Endothelial cell (in vitro differentiated cells): Measurements from ENCODE around the gene STAT1. TPM values are rescaled to one million over a fixed set of nuclear protein-coding genes. Genes with fewer than 3 reads are reported as not detected.

Experiments
- DNase-seq: peaks from one replicate; pipeline ENCODE4 v3.0.0; 2021; ENCODE audit warnings: low spot score
- H3K27ac Mint-ChIP-seq: one replicate; pipeline ENCODE4 v1.8.0; 2021; ENCODE audit warnings: mixed read lengths, inconsistent platforms; ENCODE audit not compliant: unreplicated experiment
- H3K27me3 Mint-ChIP-seq: one replicate; pipeline ENCODE4 v1.8.0; 2021; ENCODE audit warnings: mild to moderate bottlenecking, moderate library complexity, mixed read lengths, inconsistent platforms; ENCODE audit not compliant: unreplicated experiment
- H3K36me3 Mint-ChIP-seq: one replicate; pipeline ENCODE4 v1.8.0; 2021; ENCODE audit warnings: mild to moderate bottlenecking, low read depth, mixed read lengths, inconsistent platforms; ENCODE audit not compliant: unreplicated experiment
- H3K4me1 Mint-ChIP-seq: one replicate; pipeline ENCODE4 v1.8.0; 2021; ENCODE audit warnings: mild to moderate bottlenecking, mixed read lengths, inconsistent platforms; ENCODE audit not compliant: unreplicated experiment
- H3K4me3 Mint-ChIP-seq: one replicate; pipeline ENCODE4 v1.8.0; 2021; ENCODE audit warnings: mild to moderate bottlenecking, mixed read lengths, inconsistent platforms; ENCODE audit not compliant: unreplicated experiment
- H3K9me3 Mint-ChIP-seq: one replicate; pipeline ENCODE4 v1.8.0; 2021; ENCODE audit warnings: mixed read lengths, inconsistent platforms; ENCODE audit not compliant: unreplicated experiment
- total RNA-seq: library from RNA; stranded (reverse); fragmentation: NEBNext Ultra II Directional; extraction: Animal tissue kit (Norgen Biotek cat#: 25700); gene quantifications from one replicate; pipeline ENCODE4 v1.2.1, GENCODE V29; 2021; ENCODE audit not compliant: unreplicated experiment
- TF ChIP-seq, protein P1 (sequence below): fragments of 200-600 bp; sonication (generic); IDR thresholded peaks from one replicate; pipeline ENCODE4 v1.5.0; 2021; ENCODE audit warnings: antibody characterized with exemption; ENCODE audit not compliant: unreplicated experiment

STAT1 gene
- total RNA-seq, 1 donor from 2014 or later: 30.1 TPM

- Mint-ChIP-seq H3K9me3 (no peaks in the 10 kb centered on the region), H3K36me3 (no peaks in the 10 kb centered on the region), H3K27me3 (no peaks in the 10 kb centered on the region), H3K27ac (no peak overlapping the region), H3K4me3 (no peak overlapping the region), H3K4me1 (peaks cover 28% of the 10 kb centered on the region)
- DNase-seq: no peak
- TF ChIP-seq, protein P1, sequence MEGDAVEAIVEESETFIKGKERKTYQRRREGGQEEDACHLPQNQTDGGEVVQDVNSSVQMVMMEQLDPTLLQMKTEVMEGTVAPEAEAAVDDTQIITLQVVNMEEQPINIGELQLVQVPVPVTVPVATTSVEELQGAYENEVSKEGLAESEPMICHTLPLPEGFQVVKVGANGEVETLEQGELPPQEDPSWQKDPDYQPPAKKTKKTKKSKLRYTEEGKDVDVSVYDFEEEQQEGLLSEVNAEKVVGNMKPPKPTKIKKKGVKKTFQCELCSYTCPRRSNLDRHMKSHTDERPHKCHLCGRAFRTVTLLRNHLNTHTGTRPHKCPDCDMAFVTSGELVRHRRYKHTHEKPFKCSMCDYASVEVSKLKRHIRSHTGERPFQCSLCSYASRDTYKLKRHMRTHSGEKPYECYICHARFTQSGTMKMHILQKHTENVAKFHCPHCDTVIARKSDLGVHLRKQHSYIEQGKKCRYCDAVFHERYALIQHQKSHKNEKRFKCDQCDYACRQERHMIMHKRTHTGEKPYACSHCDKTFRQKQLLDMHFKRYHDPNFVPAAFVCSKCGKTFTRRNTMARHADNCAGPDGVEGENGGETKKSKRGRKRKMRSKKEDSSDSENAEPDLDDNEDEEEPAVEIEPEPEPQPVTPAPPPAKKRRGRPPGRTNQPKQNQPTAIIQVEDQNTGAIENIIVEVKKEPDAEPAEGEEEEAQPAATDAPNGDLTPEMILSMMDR: no peak
Measured at GRCh38 chr2:191053256-191053655, 39.3 kb upstream of the STAT1 start.

DNA sequence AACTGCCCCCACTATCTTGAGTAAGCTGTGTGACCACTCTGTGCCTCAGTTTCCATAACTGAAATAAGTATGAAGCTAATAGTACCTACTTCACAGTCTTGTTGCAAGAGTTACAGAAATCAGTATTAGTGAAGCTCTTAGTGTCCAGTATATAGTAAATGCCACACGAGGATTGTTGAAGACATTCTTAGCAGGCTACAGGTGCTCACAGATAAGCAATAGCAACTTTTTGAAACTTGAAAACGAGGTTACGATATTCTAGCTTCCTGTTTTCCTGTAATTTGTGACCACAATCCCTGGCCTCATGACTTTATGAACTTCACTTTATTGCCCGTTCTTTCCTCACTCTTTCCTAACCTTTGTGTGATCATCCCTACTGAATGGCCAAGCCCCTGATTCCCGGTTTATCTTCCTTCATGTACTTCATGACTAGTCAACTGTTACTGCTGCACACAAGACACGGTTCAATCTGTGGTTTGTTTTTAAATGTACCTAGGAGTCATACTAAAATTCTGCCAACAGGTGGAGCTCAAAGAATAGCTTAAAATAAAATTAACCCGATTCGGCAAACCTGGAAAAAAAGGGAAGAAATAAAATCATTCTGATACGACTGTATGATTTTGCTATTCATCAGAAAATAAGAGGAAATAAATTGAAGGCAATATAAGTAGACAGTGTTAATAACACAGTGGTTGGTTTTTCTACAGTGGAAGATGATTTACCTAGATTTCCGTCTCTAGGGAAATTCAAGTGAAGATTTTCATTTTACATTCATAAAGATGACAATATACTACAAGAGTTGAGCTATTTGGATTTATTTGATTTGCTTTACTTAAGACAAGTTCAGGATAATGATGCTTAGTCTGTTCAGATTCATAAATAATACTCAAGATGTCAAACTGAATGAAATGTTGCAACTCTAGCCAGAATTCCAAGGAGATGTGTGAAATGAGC lies 38.1 kb upstream of the STAT1 start:
- H3K4me3 Mint-ChIP-seq: no peak overlapping the region
- TF ChIP-seq, protein P1: peak; percentile 78
- H3K27me3 Mint-ChIP-seq: no peaks in the 10 kb centered on the region
- H3K9me3 Mint-ChIP-seq: no peaks in the 10 kb centered on the region
- no peaks in the 10 kb centered on the region for H3K36me3 Mint-ChIP-seq
- peaks cover 27% of the 10 kb centered on the region for H3K4me1 Mint-ChIP-seq
- peak; percentile 39 for DNase-seq
- H3K27ac Mint-ChIP-seq: no peak overlapping the region

DNA sequence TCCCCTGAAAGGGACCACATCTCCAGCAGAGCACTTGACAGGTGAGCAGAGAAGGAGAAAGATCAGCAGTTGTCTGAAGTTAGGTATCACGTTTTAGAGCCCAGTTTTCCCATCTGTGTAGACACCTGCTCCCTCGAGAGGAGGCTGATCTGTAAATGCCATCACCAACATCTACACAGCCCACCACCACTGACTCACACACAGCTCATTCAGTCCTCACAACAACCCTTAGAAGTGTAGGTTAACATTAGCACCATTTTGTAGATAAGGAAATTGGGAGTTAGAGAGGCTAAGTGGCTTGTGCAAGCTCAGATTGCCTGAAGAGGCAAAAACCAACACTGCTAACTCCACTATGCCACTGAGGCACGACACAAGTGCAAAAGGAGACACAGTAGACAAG lies 37.2 kb upstream of the STAT1 start:
- H3K27ac Mint-ChIP-seq: no peak overlapping the region
- H3K36me3 Mint-ChIP-seq: no peaks in the 10 kb centered on the region
- TF ChIP-seq, protein P1: no peak
- H3K4me1 Mint-ChIP-seq: peaks cover 25% of the 10 kb centered on the region
- no peak for DNase-seq
- H3K4me3 Mint-ChIP-seq: no peak overlapping the region
- no peaks in the 10 kb centered on the region for H3K9me3 Mint-ChIP-seq
- peaks cover 2% of the 10 kb centered on the region for H3K27me3 Mint-ChIP-seq

GRCh38 chr2:191050640-191050987 lies 36.6 kb upstream of the STAT1 start:
- no peak overlapping the region for H3K27ac Mint-ChIP-seq
- H3K27me3 Mint-ChIP-seq: peaks cover 2% of the 10 kb centered on the region
- DNase-seq: no peak
- H3K4me1 Mint-ChIP-seq: peaks cover 23% of the 10 kb centered on the region
- no peaks in the 10 kb centered on the region for H3K36me3 Mint-ChIP-seq
- TF ChIP-seq, protein P1: no peak
- no peaks in the 10 kb centered on the region for H3K9me3 Mint-ChIP-seq
- H3K4me3 Mint-ChIP-seq: no peak overlapping the region
